Measurements from ENCODE around the gene KCNN3.
A peak's percentile ranks its signal among the peaks of the same experiment; 100 is the strongest.
"Not testable (repeated sequence)": the region's sequence is repeated elsewhere in the genome, so short reads cannot be mapped to it uniquely, and the experiment has no call there.

KCNN3 gene

GRCh38 chr1:154703170-154703569 is 166.9 kb downstream of the KCNN3 start:
- DNase-seq (ENCODE audit: low read depth): no peak

- no peak for DNase-seq (ENCODE audit: low read depth)
These were observed 171.6 kb downstream of the KCNN3 start for GRCh38 chr1:154698320-154699096.

GRCh38 chr1:154697710-154698109 is 172.4 kb downstream of the KCNN3 start:
- DNase-seq (ENCODE audit: low read depth): no peak

GRCh38 chr1:154696456-154696855 is 173.6 kb downstream of the KCNN3 start:
- DNase-seq (ENCODE audit: low read depth): no peak

GRCh38 chr1:154695985-154696384 is 174.1 kb downstream of the KCNN3 start:
- no peak for DNase-seq (ENCODE audit: low read depth)

- no peak for DNase-seq (ENCODE audit: low read depth)
These were observed 175.1 kb downstream of the KCNN3 start for GRCh38 chr1:154694995-154695394.

- no peak for DNase-seq (ENCODE audit: low read depth)
These were observed 181.0 kb downstream of the KCNN3 start for GRCh38 chr1:154689083-154689482.

- no peak for DNase-seq (ENCODE audit: low read depth)
These were observed 183.6 kb downstream of the KCNN3 start for GRCh38 chr1:154686507-154686906.

GRCh38 chr1:154683820-154684219 is 186.3 kb downstream of the KCNN3 start:
- no peak for DNase-seq (ENCODE audit: low read depth)

- DNase-seq (ENCODE audit: low read depth): no peak
These were observed 187.8 kb downstream of the KCNN3 start for GRCh38 chr1:154682254-154682653.

- DNase-seq (ENCODE audit: low read depth): not testable (repeated sequence)
These were observed 192.2 kb downstream of the KCNN3 start for GRCh38 chr1:154677844-154678243.

GRCh38 chr1:154676847-154677246 is 193.2 kb downstream of the KCNN3 start:
- not testable (repeated sequence) for DNase-seq (ENCODE audit: low read depth)

- DNase-seq (ENCODE audit: low read depth): not testable (repeated sequence)
These were observed 195.6 kb downstream of the KCNN3 start for GRCh38 chr1:154674456-154674855.

- not testable (repeated sequence) for DNase-seq (ENCODE audit: low read depth)
These were observed 197.8 kb downstream of the KCNN3 start for GRCh38 chr1:154672245-154672644.

GRCh38 chr1:154671412-154671811 is 198.7 kb downstream of the KCNN3 start:
- DNase-seq (ENCODE audit: low read depth): not testable (repeated sequence)

- not testable (repeated sequence) for DNase-seq (ENCODE audit: low read depth)
These were observed 199.5 kb downstream of the KCNN3 start for GRCh38 chr1:154670310-154671270.

- peak; percentile 65 for DNase-seq (ENCODE audit: low read depth)
These were observed 200.4 kb downstream of the KCNN3 start for GRCh38 chr1:154669464-154670282.

GRCh38 chr1:154666051-154666790 is 203.9 kb downstream of the KCNN3 start:
- DNase-seq (ENCODE audit: low read depth): no peak

GRCh38 chr1:154664331-154665002 is 205.6 kb downstream of the KCNN3 start:
- no peak for DNase-seq (ENCODE audit: low read depth)

GRCh38 chr1:154663471-154664060 is 206.5 kb downstream of the KCNN3 start:
- DNase-seq (ENCODE audit: low read depth): no peak
